GM21447 (cell line): ENCODE data around the gene UBIAD1.

Experiments used
- ATAC-seq: cut with Tn5 transposase; IDR thresholded peaks from one replicate; pipeline ENCODE4 v1.9.1; 2021; ENCODE audit not compliant: unreplicated experiment

UBIAD1 gene

DNA sequence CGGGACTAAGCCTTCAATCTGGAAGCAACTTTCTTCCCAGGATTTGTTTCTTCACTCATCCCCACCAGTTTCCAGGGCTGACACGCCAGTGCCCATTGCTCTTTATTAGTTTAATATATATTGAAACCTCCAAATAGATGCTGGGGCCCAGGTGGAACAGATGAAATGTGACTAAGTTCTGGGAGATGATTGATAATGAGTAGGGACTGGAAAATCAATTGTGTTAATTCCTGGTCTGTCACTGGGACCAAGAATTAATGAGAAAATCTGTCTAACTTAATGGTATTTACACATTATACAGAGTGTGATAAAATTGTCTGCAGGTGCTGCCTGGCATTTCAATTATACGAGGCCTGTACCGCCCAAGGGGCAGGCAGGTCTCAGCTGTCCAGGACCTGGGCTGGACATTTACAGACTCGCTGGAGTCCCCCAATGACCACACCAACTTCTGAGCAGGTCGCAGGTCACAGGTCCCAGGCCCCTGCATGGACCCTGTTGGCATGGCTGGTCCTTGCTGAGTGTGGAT lies 35.8 kb downstream of the UBIAD1 start:
- ATAC-seq: no peak

DNA sequence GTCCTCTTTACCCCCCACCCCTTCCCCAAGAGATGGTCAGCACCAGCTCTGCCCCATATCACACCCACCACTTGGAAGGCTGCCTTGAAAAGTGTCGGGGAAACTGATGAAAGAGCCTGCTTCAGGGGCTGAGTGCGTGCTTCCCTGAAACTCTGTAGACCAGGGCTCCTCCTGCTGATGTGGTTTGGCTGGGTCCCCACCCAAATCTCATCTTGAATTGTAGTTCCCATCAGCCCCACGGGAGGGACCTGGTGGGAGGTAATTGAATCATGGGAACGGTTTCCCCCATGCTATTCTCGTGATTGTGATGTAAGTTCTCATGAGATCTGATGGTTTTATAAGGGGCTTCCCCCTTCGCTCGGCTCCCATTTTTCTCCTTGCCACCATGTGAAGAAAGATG lies 36.4 kb downstream of the UBIAD1 start:
- ATAC-seq: no peak

DNA sequence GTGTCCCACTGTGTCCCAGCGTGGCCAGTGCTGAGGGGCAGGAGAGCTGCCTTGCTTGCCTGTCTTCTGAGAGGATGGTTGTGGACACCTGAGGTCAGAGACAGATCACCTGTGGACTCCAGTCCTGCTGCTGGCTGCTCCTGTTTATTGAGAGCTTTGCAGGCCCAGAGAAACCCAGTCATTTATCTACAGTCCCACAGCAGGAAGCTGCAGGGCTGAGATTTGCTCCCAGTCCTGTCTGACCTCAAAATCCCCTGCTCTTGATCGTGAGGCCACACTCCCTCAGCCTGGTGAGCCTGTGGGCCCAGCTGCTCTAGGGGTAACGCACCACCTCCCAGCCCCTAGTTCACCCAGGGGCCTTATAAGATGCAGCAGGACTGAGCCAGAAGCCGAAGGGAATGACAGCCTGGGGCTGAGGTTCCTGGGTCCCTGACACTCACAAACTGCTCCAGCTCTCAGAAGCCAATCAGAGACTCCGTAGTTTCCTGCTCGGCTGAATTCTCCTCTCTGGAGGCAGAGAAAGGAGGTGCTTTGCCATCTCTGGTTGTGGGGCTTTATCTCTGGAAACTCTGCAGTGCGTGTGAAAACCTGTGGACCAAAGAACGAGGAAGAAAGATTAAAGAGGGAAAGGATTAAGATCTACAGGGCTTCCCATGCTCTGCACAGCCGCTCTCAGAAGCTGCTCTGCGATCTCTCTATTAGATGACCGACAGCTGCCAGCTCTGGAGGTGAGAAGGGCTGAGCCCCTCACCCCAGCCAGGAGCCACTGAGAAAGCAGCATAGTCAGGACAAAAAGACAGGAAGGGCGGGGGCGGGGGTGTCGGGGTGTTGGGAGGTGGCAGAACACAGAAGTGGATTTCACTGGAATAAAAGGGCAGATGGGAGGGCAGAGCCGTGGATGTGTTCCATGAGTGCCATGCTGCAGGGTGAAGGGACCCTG lies 39.1 kb downstream of the UBIAD1 start:
- ATAC-seq: no peak

DNA sequence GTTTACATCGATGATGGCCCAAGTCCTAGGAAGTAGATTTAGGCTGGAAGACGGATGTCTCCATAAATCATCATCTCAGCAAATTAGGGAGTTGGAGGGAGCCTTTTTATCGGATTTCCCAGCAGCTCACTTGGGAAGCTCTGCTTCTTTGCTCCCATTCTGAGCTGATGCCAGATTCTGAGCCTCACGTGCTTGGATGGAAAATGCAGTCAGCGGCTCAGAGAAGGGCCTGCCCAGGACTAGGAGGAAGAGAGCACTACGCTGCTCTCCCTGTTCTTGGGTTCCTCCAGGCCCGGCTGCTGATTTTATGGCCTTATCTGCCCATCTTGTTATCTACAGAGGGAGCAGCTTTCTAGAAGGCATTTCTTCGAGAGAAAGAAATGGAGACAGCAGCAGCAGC lies 42.0 kb downstream of the UBIAD1 start:
- ATAC-seq: no peak

DNA sequence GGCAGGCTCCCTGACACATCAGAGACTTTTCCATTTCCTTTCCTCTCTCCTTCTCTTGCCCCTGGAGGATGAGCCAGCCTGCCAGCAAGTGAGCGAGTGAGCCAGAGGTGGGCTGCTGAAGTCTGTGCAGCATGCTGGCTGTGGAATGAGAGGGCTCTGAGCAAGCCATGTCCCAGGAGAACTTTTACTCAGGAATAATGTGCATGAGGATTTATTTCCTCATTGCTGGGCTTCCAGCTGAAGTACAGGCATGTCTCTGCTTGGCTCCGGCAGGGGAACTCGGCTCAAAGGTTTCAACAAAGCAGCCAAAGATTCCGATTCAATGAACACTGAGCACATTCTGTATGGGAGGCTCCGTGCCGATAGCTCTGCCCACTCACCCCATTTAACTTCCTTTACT lies 43.7 kb downstream of the UBIAD1 start:
- ATAC-seq: no peak

DNA sequence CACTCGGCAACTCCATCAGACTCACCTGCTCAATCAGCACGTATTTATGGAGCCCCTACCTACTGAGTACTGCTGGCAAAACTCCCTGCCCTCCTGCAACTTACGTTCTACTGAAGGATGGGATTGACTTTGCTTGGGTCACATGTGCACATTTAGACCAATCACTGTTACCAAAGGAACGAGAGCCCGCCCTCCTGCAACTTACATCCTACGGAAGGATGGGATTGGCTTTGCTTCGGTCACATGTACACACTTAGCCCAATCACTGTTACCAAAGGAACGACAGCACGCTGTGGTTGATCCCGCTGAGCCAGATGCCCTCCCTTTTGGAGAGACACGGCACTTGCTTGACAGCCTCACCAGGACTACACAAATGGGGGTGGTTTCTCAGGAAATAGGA lies 46.0 kb downstream of the UBIAD1 start:
- ATAC-seq: no peak

DNA sequence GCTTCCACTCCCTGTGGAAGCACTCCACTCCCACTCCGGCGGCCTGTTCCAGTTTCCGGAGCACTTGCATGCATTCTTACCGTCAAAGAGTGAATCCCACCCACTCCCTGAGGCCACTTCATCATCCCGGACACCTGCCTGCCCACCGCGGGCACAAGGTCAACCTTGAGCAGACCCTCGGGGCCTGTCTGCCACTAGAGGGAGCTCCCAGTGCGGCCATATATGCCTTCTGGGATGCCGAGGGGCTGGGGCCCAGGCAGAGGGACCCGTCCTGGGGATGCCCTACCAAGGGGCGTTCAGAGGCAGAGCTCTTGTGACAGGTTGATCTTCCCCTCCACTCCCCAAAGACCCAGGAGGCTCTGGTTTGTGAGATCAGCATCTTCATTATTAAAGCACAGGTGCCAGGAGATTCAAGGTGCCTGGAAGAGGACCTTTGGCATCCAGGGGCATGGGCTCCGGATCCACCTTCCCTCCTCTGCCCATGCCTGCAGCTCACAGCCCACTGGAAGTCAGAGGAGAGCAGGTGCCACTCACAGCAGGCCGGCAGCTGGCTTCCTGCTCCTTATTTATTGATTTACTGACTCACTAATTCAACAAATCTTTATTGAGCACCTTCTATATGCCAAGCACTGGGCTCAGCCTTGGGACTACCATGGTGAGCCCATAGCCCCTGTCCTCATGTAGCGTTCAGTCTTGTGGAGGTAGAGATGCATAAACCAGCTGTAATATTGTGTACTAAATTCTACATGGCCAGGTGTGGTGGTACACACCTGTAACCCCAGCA lies 47.3 kb downstream of the UBIAD1 start:
- ATAC-seq: no peak

DNA sequence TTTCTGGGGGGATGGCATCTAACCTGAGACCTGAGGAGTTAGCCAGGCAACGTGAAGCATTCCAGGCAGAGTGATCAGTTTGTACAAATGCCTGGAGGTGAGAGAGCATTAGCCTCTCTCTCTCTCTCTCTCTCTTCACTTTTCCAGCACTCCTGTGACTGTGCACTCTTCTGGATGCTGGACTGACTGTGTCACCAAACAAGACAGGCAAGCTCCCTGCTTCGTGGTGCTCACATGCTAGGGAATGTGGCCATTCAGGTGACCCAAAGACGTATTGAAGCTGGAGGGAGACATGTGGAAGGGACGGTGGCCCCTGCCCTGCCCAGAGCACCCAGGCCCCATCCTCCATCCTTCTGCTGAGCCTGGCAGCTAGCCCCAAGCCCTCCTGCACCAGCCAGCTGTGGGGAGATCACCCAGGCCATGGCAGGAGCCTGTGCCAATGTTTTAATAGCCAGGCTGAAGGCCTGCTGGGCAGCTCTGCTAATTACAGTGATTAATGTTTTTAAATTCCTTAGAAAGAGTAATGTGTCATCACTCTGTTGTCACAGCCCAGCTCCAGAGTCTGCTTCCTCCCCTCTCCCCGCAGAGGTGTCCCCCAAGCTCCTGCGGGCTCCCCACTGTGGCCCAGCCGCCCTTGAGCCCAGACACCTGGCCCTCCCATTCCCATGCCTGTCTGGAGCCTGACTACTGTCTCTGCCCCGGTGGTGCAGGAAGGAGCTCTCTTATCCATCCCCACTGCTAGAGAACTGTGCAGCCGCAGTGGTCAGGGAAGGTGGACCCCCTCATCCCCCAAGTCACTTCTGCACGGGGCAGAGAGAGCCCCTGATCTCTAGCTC lies 48.9 kb downstream of the UBIAD1 start:
- ATAC-seq: no peak

DNA sequence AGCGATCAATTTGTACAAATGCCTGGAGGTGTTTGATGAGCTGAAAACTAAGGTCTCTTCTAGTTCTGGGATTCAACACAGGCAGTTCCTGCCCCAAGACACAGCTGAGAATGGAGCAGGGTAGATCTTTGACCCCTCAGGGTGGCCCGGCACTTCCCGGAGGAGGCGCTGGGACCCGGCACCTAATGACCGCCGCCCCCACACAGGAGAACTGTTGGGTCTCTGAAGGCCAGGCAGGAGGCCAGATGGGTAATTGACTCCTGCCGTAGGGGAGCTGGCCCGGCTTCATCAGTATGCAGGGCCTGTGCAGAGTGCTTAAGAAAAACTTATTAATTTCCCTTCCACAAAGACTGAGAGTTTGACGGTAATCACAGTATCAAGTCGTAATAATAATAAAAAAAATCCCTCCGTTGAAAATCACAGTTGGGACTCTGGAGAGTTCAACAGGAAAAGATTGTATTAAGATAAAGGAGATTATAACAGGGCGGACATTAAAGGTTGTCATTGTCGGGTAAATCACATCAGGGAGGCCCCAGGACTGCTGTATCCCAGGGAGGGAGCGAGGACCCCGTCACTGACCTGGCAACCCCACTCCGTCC lies 51.7 kb downstream of the UBIAD1 start:
- ATAC-seq: no peak

DNA sequence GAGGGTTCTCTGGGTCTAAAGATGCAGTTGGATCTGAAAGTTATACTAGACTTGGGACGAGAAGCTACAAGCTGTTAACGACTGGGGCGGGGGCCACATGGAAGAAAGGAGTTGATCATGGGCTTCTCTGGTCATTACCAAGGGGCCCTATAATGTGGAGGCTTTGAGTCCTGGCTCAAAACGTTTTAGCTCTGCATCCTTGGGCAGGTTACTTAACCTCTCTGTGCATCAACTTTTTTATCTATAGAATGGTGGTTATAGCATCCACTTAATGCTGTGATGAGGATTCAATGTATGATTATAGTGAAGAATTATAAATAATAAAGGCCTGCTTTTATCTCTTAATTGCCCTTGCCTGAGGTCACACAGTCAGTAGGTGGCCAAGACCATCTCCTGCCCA lies 53.1 kb downstream of the UBIAD1 start:
- ATAC-seq: no peak

DNA sequence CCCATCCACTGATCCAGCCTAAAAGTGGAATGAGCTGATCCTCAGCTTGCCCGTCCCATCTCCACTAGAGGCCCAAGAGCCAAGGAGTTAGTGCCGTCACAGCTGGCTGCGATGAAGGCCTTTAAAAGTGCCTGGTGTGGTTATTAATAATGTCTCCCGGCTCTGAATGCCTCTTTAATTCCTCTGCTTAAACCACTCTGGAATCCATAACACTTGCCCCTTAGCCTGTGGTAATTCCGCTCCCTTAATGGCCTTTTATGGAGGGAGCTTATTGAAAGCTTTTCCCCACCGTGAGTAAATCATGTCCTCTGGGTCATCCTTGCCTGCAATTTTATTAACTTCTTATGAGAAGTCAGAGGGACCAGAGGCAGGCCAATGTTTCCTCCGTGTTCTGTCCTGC lies 55.4 kb downstream of the UBIAD1 start:
- ATAC-seq: no peak

DNA sequence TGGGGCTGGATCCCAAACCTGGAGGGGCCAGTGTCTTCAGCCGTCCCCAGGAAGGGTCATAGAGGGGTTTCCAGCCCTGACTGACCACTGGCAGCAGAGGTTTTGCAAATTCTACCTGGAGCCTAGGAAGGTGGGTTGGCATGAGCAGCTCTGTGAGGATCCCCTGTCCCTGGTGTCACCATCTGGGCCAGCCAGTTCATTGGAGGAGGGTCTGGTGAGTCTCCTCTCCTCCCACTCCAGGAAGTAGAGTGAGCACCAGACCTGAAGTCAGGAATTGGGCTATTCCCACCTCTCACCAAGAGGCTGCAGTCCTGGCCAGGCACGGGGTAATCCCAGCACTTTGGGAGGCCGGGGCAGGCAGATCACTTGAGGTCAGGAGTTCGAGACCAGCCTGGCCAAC lies 57.4 kb downstream of the UBIAD1 start:
- ATAC-seq: no peak

DNA sequence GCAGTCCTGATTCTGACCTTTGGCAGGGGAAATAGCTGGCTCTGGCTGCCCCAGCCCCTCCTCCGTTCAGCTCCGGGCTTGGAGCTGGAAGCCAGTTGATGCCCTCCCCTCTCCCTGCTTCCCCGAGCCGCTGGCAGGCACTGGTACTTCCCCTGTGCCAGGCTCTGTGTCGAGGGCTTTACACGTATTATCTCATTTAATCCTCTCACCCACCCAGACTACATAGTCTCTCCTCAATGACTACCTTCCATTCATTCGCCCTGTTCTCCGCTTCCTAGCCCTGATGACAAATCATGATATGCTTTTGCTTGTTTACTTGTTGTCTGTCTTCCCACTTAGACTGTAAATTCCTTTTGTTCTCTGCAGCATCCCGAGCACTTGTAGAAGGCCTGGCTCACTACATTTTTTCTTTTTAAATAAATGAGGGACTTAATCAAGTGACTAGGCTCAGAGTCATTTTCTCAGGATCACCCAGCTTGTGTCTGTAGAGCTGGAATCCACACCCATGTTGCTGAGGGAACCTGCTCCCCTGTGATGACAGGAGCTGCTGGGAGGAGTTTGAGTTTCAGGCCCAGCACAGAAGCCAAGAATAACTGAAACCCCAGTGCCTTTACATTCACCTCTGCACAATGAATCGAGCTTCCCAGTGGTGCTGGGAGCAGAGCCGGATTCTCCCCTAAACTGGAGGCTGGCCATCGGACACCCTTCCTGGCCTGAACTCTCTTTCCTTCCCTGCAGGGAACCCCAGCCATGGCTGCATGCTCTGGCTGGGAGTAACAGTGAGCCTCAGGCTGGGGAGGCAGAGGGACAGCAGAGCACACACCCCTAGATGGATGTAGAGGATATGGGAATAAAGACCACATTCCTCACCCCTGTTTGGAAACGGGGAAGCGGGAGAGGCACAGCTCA lies 58.3 kb downstream of the UBIAD1 start:
- ATAC-seq: no peak

DNA sequence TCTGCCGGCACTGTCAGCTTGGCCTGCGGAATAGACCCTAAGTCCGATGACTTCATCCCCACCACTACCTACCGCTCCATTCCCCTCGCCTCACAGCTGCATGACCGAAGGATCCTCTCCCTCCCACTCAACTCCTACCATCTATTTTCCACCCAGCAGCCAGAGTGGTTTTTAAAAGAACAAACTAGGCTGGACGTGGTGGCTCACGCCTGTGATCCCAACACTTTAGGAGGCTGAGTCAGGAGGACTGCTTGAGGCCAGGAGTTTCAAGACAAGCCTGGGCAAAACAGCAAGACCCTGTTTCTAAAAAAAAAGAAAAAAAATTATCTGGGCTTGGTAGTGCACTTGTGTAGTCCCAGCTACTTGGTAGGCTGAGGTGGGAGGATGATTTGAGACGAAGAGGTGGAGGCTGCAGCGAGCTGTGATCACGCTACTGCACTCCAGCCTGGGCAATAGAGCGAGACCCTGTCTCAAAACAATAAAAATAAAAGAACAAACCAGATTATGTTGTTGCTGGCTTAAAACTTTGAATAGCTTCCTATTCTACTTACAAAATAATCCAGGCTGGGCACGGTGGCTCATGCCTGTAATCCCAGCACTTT lies 59.0 kb downstream of the UBIAD1 start:
- no peak for ATAC-seq

DNA sequence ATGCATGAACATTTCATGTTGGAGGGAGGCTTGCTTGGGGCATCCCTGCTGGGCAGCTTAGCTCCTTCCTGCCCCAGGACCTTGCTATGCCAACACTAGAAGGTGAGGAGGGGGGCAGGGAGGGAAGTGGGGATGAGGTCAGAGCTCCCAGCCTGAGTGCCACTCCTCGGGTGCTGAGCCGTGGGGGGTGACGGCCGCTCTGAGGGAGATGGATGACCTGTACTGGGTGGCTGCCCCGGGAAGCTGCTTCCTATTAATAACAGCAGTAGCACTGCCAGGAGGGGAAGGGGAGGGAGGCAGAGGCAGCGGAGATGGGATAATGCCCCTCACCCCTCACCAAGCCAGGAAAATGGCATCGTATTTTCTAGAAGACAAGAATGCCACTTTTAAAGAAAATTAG lies 60.6 kb downstream of the UBIAD1 start:
- ATAC-seq: no peak

DNA sequence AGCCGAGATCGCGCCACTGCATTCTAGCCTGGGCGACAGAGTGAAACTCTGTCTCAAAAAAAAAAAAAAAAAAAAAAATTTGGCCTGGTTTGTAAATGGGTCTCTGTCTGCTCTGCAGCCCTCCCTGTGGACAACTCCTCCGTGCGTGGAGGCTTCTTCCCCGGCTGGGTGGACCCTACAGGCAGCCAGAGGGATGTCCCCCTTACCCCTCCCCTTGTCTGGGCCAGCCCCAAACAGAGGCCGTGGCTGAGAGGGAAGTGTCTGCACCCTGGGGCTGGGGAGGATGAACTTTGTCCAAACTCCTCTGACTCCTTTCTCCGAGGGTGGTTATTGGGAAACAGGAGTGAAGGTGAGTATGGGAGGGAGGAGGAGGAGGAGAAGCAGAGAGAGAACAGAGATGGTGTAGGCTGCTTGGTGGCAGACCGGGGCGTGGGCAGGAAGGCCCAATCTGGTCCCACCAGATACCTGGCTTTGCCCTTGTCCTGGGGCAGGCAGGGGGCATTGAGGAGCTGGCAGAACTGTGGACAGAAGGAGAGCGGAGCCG lies 61.3 kb downstream of the UBIAD1 start:
- ATAC-seq: no peak

DNA sequence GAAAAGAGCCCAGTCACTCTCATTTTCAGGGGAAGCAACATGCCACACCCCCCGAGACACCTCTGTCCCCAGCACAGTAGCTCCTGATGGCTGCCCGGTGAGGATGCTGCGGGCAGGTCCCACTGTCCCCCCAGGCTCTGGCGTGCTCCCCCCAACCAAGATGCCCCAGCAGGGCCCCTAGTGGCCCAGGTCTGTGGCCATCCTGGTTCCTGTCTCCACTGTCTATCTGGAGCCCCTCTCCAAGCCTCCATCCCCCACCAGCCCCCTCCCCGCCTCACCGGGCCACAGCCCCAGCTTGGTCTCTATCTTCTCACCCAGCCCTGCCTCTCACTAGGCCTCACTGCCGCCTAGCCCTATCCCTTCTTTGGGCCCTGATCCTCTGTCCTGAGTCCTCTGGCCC lies 61.8 kb downstream of the UBIAD1 start:
- ATAC-seq: no peak

DNA sequence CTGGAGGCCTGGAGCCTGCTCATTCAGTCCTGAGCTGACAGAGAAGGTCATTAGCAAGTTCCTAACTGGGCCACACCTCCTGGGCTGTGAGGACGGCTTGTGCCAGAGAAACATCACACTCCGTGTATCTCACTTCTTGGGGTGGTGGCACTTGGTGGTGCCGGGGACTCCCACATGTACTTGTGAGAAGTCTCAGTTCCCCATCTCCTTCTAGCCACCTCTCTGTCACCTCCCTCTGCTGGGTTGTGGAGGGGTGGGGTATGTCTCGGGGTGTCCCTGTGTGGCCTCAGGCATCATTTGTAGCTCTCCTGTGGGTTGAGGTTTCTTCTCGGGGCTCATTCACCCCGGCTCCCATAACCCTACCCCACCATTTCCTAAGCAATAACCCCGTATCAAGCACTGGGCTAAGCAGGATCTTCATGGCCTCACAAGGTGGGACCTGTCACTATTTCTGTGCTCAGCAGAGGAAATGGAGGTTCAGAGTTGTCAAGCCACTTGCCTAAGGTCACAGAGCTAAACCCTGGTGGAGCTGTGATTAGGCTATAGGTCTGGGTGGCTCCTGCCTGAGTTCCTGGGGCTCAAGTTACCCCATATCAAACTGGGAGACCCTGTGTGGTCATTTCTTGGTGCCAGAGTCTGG lies 62.5 kb downstream of the UBIAD1 start:
- ATAC-seq: peak; percentile 94
